OCI-LY7 (cell line): ENCODE measurements around the gene FOXL1.

ENCODE experiments used
- EZH2phosphoT487 ChIP-seq: fragments of 200-600 bp; sonication (generic); IDR thresholded peaks from 2 replicates; pipeline ENCODE4 v1.6.1; 2018; ENCODE audit warnings: low read depth, borderline replicate concordance, mild to moderate bottlenecking, mixed run types, antibody characterized with exemption, low read length, moderate library complexity, mixed read lengths
- TF ChIP-seq, protein P1 (sequence below): fragments of 200-600 bp; sonication (generic); conservative IDR thresholded peaks from 2 replicates; pipeline ENCODE4 v1.5.1; 2014; ENCODE audit warnings: mild to moderate bottlenecking, antibody characterized with exemption, low read length, moderate library complexity, mixed read lengths

- TF ChIP-seq, protein P1, sequence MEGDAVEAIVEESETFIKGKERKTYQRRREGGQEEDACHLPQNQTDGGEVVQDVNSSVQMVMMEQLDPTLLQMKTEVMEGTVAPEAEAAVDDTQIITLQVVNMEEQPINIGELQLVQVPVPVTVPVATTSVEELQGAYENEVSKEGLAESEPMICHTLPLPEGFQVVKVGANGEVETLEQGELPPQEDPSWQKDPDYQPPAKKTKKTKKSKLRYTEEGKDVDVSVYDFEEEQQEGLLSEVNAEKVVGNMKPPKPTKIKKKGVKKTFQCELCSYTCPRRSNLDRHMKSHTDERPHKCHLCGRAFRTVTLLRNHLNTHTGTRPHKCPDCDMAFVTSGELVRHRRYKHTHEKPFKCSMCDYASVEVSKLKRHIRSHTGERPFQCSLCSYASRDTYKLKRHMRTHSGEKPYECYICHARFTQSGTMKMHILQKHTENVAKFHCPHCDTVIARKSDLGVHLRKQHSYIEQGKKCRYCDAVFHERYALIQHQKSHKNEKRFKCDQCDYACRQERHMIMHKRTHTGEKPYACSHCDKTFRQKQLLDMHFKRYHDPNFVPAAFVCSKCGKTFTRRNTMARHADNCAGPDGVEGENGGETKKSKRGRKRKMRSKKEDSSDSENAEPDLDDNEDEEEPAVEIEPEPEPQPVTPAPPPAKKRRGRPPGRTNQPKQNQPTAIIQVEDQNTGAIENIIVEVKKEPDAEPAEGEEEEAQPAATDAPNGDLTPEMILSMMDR: no peak
- no peak for TF ChIP-seq EZH2phosphoT487
Measured at GRCh38 chr16:86557587-86557986, 20.8 kb upstream of the FOXL1 start.
